ENCODE measurements around the gene URGCP.

The URGCP gene

DNA sequence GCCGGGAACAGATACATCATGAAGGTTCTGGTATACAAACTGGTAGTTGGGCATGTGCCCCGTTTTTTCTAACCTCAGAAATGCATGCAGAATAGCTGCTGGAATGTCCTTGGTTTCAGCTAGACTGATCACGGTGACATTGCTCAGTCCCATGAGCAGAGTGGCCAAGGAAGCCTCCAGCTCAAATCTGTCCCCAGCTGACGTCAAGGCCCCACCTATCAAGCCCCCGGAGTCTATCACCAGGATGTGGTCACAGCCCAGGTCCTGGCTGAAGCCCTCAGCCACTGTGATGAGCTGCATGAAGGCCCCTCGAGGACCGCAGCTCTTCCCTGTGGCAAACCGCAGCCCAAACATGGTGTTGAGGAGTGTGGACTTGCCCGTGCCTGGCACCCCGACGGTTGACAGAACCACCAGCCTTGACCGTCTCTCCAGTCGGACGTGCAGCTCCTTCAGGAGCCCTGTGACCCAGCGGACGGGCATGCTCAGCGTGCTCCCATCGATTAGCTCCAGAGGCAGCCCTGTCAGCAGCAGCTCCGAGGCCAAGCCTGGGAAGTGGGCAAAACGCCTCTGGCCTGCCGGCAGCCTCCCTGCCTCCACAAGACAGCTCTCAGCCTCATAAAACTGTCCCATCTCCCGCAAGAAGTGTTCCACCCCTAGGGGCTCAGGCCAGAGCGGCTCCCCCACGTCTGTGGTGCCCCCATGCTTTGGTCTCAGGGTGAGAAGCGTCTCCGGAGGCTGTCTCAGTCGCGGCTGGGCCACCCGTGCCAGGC lies 29.2 kb downstream of the URGCP start:
- DNase-seq (ENCODE audit: insufficient read length, low spot score) = no peak
- no peak for FAIRE-seq

DNA sequence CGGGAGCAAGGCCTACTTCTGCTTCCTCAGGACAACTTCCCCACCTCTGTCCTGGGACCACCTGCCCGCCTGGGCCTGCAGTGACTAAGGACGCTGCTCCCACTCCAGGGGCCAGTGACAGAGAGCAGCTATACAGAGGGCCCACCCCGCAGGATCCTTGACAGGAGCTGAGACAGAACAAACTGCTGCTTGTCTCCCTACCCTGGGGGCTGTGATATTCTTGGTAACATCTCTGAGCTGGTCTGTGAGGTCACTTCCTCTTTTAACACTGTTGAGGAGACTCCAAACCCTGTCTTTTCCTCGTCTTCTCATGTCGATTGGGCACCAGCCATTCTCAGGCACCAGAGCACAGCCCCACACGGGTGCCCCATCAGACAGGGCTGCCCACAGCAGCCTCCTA lies 30.2 kb downstream of the URGCP start:
- DNase-seq (ENCODE audit: insufficient read length, low spot score) (no peak), FAIRE-seq (no peak)

DNA sequence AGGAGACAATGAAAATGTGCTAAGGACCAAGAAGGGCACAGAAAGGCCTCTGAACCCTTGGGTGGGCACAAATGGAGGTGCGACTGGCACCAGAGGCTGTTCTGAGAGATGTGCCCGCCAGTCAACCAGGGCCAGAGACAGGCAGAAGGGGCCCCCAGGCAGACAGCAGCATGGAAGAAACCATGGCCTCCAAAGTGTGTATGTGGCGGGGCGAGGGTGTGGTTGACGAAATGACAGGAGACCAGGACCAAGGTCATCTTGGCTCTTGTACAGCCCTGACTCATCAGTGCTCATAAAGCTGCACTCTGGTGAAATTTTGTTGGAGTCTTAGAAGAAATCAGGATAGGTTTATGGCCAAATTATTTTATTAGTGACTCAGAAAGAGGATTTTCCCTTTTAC lies 33.1 kb downstream of the URGCP start:
- DNase-seq (ENCODE audit: insufficient read length, low spot score) = no peak
- no peak for FAIRE-seq

DNA sequence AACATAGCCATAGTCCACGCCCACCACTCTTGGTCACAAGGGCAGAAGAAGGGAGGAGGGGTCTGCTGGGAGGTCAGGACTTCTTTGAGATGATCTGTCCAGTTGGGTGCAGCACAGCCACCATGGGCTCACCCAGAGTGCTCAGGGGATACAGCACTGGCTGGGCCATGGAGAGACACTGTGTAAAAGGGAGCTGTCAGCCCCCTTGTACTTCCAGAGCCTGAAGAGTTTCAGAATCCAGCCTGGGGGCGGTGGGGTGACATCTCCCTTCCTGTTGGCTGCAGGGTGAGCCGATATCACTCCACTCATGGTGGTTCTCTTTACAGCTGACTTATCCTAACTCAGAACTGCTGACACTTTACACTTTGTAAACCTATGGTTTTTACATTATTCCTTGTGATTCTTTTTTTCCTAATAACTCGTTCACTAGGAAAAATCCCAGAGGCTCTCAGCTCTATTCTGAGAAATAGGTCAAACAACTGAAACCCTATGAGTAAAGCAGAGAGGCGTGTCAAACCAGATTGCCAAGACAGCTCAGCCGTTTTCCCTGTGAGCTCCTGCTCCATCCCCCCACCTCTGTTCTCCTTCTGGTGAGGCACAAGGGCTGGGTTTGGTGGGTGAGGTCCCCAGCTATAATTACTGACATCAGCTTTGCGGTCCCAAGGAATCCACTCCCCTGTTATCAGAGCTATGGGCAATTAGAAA lies 33.8 kb downstream of the URGCP start:
- FAIRE-seq = no peak
- DNase-seq (ENCODE audit: insufficient read length, low spot score) = no peak

DNA sequence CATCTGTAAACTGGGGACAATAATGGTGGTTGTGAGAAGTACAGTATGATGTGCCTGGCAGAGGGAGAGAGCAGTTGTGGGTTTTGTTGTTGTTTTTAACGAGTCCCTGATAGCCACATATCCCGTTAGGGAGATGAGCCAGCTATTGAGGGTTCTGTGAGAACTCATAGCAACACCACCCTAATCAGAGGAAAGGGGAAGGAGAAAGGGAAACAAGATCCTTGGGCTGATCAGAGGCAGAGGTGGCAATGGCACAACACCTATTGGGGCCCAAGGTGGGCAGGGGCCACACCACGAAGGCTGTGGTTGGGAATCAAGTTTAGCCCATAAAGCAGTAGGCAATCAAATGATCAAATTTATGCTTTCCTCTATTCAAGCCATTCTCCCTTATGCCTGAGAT lies 35.3 kb downstream of the URGCP start:
- no peak for DNase-seq (ENCODE audit: insufficient read length, low spot score)
- no peak for FAIRE-seq

DNA sequence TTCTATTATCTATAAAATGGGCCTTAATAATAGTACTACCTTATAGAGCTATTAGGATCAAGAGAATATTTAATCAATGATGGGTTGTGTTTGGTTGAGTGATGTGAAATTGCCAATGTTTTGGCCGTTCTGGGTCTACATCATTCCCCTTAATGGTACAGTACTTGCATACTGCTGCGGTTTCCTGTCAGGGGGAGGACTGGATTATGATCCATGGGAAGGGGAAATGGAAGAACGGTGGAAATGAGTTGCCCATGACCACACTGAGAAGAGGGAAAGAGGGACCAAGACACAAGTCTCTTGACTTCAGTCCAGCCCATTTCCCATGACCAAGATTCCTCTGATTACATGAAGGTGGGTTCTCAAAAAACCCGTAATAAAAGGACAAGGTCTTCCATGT lies 36.1 kb downstream of the URGCP start:
- DNase-seq (ENCODE audit: insufficient read length, low spot score) (no peak), FAIRE-seq (no peak)

DNA sequence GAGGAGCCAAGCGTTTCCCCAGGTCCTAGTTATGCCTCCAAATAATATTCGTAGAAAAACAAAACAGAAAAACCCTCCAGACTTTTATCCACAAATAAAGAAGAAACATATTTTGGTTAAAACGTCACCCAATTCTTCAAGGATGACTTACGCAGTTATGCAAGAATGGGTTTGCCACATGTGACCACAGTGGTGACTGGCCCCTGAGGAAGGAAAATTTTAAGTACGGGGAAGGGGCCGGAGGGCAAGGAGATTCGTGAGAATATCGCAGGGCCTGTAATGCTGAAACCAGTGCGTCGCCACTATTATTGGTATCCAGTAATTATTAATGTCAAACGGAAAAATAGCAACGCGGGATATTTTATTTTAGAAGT lies 36.5 kb downstream of the URGCP start:
- DNase-seq (ENCODE audit: insufficient read length, low spot score) (no peak), FAIRE-seq (no peak)

DNA sequence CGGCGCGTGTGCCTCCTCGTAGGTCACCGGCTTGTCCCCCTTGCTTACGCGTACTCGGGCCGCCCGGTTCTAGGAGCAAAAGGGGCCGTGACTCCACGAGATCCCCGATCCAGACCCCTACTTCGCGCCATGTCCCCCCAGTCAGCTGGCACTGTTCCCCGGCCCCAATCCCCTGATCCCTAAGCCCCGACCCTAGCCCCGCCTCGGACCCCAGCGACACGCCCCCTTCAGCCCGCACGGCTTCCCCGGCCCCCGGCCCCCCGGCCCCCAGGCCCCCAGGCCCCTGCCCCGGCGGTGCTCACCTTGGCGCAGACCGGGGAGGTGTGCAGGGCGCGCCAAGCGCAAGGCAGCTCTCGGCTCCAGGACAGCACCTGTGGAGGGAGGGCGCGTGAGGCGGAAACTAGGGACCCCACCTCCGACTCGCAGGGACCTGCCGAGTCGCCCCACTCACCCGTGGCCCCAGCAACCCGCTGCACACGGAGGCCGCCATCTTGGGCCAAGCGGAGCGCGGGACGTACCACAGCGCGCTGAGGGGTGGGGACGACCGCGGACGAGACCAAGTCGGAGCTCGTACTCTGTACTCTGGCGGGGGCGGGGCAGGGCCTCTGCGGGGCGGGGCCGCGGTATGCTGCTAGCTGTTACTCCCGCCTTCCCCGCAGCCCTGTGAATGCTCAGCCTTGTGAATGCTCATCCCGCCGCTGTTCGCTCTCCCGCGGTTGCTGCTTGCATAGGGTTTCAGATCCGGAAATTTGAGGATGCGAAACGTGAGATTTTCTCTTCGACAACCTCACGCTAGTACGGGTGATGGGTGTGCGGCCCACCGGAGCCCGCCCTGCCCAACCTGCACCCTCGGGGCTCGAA lies 37.2 kb downstream of the URGCP start, which contains the start of gene MRPS24:
Gene MRPS24, minus strand, starts transcription at position 512 of the 861 bp plus-strand sequence. Its CDS starts 22 bp downstream, at position 490.
- DNase-seq (ENCODE audit: insufficient read length, low spot score) (peak; percentile 90), FAIRE-seq (peak; percentile 97)

DNA sequence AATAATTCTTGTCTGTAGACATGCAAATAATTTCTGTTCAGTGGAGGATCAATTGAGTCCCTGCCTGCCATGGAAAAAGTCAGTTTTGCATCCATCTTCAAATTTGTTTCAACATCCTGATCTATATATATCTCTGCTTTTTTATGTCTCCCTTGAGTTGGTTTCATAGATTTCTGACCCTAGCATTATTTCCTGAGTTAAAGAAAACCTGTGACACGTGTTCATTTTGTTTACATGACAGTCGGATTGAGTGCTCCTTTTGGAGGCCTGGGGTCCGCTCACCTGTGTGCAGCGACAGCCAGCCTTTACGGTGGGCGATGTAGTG lies 37.8 kb downstream of the URGCP start:
- FAIRE-seq (no peak), DNase-seq (ENCODE audit: insufficient read length, low spot score) (no peak)

DNA sequence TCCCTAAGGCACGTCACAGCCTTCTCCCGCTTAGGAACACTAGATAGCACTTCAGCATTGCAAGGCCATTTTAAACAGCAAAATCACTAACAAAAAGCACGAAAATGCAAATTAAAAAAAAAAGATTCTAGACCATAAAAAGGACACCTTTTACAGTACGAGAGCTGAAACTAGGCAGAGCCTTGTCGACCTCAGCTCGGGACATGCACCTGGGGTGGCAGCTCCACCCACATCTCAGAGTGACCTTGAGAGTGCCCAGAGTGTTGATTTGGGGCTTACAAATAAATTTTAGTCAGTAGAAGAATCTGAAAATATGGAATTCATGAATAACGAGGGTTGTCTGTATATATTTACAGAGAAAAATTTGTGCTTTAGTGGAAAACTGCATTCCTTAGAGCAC lies 38.2 kb downstream of the URGCP start:
- FAIRE-seq = peak; percentile 26
- DNase-seq (ENCODE audit: insufficient read length, low spot score) = no peak

DNA sequence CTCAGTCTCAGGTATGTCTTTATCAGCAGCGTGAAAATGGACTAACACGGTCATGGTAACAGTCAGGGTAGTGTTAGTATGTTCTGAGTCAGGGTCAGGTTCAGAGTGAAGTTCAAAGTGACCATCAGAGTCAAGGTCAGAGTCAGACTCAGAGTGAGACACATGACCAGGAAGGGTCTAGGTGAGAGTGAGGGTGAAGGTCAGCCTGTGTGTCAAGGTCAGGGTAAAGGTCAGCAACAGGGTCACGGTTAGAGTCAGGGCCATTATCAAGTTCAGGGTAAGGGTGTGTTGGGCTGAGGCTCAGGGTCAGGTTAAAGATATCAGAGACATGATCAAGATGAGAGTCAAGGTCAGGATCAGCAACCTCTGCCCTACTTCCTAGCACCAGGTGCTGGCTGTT lies 41.1 kb downstream of the URGCP start:
- no peak for DNase-seq (ENCODE audit: insufficient read length, low spot score)
- no peak for FAIRE-seq

DNA sequence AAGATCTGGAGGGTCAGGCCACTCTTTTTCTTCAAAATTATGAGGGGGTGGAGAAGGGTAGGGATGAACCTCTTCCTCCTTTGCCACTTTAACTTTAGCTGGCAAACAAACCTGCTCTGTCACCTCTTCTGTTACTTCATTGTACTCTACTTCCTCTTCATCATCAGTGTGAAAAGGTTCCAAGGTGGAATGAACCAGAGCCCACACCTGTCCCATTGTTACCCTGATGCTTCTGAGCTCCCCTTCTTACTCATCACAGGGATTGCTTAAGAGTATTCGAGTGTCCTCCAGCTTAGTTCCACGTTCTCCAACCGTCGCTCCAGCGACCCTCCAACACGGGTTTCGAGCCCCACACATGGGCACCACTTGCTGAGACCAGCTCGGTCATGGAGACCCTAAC lies 42.3 kb downstream of the URGCP start:
- no peak for FAIRE-seq

DNA sequence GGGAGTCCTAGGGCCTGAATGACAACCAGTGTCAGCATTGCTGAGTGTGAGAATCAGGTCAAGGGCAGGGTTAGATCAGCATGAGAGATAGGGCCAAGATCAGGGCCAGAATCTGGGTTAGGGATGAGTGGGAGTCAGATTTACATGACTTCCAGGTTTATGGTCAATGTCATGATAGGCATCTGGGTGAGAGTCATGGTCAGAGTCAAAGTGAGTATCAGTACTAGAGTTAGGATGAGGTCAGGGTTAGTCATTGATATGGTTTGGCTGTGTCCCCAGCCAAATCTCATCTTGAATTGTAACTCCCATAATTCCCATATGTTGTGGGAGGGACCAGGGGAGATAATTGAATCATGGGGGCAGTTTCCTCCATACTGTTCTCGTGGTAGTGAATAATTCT lies 49.4 kb downstream of the URGCP start:
- no peak for FAIRE-seq
- no peak for DNase-seq (ENCODE audit: insufficient read length, low spot score)

More for the DNA sequence above, 42.3 kb downstream of the URGCP start:
- DNase-seq (ENCODE audit: insufficient read length, low spot score) = no peak

DNA sequence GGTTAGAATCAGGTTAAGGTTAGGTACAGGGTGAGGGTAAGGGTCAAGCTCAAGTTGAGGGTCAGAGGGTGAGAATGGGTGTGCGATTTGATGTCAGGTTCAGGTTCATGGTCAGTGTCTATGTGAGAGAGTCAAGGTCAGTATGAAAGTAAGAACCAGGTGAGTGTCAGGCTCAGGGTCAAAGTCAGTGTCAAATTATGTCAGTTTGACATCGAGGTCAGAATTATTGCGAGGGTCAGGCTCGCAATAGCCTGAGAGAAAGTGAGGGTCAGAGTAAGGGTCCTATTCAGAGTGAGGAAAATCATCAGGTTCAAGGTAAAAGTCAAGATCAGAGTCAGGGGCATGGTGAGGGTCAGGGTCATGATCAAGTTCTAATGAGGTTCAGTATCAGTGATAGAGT lies 50.1 kb downstream of the URGCP start:
- no peak for FAIRE-seq
- no peak for DNase-seq (ENCODE audit: insufficient read length, low spot score)

DNA sequence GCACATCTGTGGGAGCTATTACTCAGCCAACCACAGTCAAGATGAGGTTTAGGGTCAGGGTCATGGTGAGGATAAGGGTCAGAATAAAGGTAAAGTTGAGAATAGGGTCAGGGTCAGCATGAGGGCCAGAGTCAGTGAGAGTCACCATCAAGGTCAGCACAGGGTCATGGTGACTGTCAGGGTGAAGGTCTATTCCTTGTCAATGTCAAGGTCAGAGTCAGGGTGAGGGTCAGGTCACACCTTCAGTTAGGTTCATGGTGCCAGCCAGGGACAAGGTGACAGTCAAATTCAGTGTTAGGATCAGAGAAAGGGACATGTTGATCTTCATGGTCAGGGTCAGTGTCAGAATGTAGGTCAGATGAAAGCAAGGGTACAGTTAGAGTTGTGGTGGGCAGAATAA lies 51.2 kb downstream of the URGCP start:
- DNase-seq (ENCODE audit: insufficient read length, low spot score) = no peak
- no peak for FAIRE-seq

DNA sequence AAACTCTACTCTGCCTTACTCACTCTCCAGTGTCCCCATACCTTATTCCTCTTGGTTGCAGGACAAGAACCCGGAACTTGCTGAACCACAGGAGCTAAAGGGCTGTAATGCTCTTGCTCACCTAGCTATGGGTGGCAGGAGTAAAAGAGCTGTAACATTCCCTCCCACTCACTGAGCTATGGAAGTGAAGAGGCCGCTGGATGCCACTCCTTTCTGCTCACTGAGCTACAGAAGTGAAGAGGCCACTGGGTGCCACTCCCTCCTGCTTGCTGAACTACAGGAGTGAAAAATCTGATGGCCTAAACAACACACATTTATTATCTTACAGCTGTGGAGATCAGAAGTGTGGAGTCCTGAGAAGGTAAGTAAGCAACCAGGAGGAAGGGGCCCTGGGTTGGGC lies 54.6 kb downstream of the URGCP start:
- DNase-seq (ENCODE audit: insufficient read length, low spot score) (no peak), FAIRE-seq (no peak)

DNA sequence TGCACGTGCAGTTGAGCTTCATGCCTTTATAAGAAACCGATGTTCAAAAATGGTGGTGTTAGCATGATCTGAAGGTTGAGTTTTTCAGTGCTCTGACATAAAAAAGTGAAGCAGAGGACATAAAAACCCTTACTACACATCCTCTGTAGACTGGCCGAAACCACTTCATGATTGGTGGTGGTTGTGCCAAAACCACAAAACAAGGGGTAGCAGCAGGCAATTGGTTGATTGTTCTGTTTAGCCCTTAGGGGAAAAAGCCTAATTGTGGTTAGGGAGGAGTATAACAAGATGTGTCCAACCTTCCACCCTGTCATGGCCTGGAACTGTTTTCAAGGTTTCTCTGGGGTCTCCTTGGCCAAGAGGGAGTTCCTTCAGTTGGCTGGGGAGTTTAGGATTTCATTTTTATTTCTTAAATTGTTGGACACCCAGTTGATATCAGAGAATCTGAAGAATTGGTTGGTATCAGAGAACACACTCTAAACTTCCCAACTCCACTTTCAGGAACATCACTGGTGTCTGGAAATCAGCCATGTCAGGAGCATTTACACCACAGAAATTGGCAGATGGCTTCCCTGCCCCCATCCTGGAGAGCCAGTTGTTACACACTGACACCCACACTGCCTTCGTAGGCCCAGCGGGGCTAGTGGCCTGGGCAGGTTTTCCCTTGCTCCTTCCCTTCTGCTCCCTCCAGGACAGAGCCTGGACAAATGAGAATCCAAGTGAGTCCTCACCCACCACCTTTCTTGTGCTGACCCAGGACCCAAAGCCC lies 55.9 kb downstream of the URGCP start:
- DNase-seq (ENCODE audit: insufficient read length, low spot score) (peak; percentile 18), FAIRE-seq (peak; percentile 76)

DNA sequence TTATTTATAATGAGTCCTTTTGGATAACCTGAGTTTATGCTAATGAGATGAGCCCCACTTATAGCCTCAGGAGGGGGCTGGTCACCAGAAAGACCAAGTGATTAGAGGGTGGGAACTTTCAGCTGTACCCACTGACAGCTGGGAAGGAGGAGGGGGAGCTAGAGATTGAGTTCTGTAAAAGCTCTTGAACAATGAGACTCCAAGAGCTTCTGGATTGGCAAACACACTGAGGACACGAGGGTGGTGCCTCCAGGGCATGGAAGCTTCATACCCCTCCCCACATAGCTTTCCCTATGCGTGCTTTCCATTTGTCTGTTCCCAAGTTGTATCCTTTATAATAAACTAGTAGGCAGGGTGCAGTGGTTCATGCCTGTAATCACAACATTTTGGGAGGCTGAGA lies 57.3 kb downstream of the URGCP start:
- DNase-seq (ENCODE audit: insufficient read length, low spot score) (no peak), FAIRE-seq (no peak)

DNA sequence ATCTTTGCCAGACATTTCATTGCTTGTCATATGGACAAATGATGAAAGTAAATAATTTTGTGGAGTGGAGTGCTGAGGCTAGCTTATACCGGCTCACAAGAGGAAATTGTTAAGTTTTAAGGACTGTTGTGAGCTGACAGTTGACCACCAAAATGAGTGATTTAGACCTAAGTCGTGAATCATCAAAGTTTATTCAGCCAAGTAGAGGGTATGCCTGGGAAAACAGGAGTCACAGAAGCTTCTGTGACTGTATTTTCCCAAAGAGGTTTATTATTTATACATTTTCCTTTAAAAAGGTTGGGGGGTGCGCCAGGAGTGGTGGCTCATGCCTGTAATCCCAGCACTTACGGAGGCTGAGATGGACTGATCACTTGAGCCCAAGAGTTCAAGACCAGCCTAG lies 58.9 kb downstream of the URGCP start:
- FAIRE-seq (no peak), DNase-seq (ENCODE audit: insufficient read length, low spot score) (no peak)

DNA sequence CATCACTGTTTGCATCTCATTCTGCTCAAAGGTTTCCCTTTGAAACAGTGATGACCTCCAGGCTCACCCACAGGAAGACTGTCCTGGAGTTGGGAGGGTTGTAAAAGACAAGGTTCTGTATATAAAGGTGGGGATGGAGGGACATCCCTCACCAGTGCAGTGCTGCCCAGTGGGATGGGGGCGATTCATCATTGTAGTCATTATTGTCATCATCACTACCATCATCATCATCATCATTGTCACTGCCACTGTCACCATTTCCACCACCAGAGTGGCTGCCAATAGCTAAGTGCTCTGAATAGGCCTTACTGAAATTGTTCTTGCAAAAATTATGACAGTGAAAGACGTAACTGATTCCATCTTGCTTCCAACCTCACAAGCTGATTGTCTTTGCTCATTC lies 61.7 kb downstream of the URGCP start:
- no peak for DNase-seq (ENCODE audit: insufficient read length, low spot score)
- FAIRE-seq = no peak

DNA sequence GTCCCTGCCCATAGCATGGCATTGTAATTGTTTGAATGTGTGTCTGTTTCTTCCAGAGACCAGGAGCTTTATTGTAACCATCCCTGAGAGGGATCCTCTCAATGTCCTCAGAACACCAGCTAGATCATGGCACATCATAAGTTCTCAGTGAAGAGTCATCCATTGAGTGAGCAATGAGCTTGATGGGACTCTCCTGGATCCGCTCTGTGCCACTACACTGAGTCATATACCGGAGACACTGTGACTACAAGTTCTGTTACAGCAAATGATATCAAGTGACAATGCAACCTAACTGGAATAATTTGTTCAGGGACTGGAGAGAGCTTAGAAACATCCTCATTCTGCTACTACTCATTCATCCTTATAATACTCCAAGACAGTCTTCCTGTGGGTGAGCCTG lies 62.1 kb downstream of the URGCP start:
- DNase-seq (ENCODE audit: insufficient read length, low spot score) = no peak
- FAIRE-seq = no peak
